PC-3 (cell line): ENCODE measurements around the gene AKR1C2.
"Not testable (repeated sequence)": the region's sequence is repeated elsewhere in the genome, so short reads cannot be mapped to it uniquely, and the experiment has no call there.

Source experiments
- CTCF ChIP-seq: fragments of 300-600 bp; sonication (generic); conservative IDR thresholded peaks from 2 replicates; pipeline ENCODE4 v1.5.1; 2017; ENCODE audit warnings: antibody characterized with exemption, low read depth, mild to moderate bottlenecking, low read length
- EZH2 ChIP-seq: fragments of 300-600 bp; sonication (generic); IDR thresholded peaks from one replicate; pipeline ENCODE4 v1.6.1; 2017; ENCODE audit warnings: antibody characterized with exemption, mild to moderate bottlenecking, low read length; ENCODE audit not compliant: unreplicated experiment

DNA sequence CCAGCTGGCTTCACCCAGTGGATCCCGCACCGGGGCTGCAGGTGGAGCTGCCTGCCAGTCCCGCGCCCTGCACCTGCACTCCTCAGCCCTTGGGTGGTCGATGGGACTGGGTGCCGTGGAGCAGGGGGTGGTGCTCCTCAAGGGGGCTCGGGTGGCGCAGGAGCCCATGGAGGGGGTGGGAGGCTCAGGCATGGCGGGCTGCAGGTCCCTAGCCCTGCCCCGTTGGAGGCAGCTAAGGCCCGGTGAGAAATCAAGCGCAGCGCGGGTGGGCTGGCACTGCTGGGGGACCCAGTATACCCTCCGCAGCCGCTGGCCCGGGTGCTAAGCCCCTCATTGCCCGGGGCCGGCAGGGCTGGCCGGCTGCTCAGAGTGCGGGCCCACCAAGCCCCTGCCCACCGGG is 28.8 kb upstream of the AKR1C2 start:
- TF ChIP-seq CTCF, EZH2: not testable (repeated sequence)
